ENCODE data around the gene TRIM7. TPM values are rescaled to one million over a fixed set of nuclear protein-coding genes. Genes with fewer than 3 reads are reported as not detected.

Gene TRIM7
- polyA plus RNA-seq, 1 experiment: 3.2 TPM

- Histone ChIP-seq H3K27me3 (ENCODE audit: control insufficient read depth, insufficient read depth, low read length) (no peaks in the 10 kb centered on the region), H3K4me3 (ENCODE audit: low read depth, low read length) (peak within 1 kb of the TSS; percentile 65), H3K36me3 (ENCODE audit: control insufficient read depth, insufficient read depth, low read length) (no peaks in the 10 kb centered on the region)
- ChIA-PET POLR2A (interaction anchor here (0.6 kb wide), 7 partner anchors 12 to 398 kb away, joined by 3 to 10 read pairs (median 5); partner anchors contain the start of gene RACK1), CTCF (interaction anchor here (1.0 to 2.1 kb wide), 3 partner anchors 12 to 39 kb away, joined by 4 to 11 read pairs (median 5); no protein-coding TSS in a partner anchor)
- TF ChIP-seq, protein P1, sequence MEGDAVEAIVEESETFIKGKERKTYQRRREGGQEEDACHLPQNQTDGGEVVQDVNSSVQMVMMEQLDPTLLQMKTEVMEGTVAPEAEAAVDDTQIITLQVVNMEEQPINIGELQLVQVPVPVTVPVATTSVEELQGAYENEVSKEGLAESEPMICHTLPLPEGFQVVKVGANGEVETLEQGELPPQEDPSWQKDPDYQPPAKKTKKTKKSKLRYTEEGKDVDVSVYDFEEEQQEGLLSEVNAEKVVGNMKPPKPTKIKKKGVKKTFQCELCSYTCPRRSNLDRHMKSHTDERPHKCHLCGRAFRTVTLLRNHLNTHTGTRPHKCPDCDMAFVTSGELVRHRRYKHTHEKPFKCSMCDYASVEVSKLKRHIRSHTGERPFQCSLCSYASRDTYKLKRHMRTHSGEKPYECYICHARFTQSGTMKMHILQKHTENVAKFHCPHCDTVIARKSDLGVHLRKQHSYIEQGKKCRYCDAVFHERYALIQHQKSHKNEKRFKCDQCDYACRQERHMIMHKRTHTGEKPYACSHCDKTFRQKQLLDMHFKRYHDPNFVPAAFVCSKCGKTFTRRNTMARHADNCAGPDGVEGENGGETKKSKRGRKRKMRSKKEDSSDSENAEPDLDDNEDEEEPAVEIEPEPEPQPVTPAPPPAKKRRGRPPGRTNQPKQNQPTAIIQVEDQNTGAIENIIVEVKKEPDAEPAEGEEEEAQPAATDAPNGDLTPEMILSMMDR (IDR thresholded peaks at IDR 0.05; ENCODE audit: insufficient read depth, low read depth, low read length): no peak
- DNase-seq (ENCODE audit: low read depth): peak; percentile 85
Measured at GRCh38 chr5:181223058-181223728, 18.2 kb upstream of the TRIM7 start, which contains the start of gene TRIM41. TSS of gene TRIM41 (plus strand) at chr5:181223281. CDS start at chr5:181224000, 719 bp downstream.

GRCh38 chr5:181222630-181223057, 17.6 kb upstream of the TRIM7 start:
- DNase-seq (ENCODE audit: low read depth): no peak
- Histone ChIP-seq H3K27me3 (ENCODE audit: control insufficient read depth, insufficient read depth, low read length) (no peaks in the 10 kb centered on the region), H3K36me3 (ENCODE audit: control insufficient read depth, insufficient read depth, low read length) (no peaks in the 10 kb centered on the region), H3K4me3 (ENCODE audit: low read depth, low read length) (peak overlapping the region; percentile 65)
- POLR2A ChIA-PET: no interaction called here
- TF ChIP-seq, protein P1 (IDR thresholded peaks at IDR 0.05; ENCODE audit: insufficient read depth, low read depth, low read length): no peak
- CTCF ChIA-PET: interaction anchor here (1.7 to 2.1 kb wide), 2 partner anchors 16 to 38 kb away, joined by 5 to 11 read pairs; no protein-coding TSS in a partner anchor

- Histone ChIP-seq H3K36me3 (ENCODE audit: control insufficient read depth, insufficient read depth, low read length) (no peaks in the 10 kb centered on the region), H3K4me3 (ENCODE audit: low read depth, low read length) (peak overlapping the region; percentile 65), H3K27me3 (ENCODE audit: control insufficient read depth, insufficient read depth, low read length) (no peaks in the 10 kb centered on the region)
- peak; percentile 75 for DNase-seq (ENCODE audit: low read depth)
- POLR2A ChIA-PET: interaction anchor here (1.1 kb wide), 1 partner anchor 22 kb away, joined by 3 read pairs; no protein-coding TSS in a partner anchor
- TF ChIP-seq, protein P1 (IDR thresholded peaks at IDR 0.05; ENCODE audit: insufficient read depth, low read depth, low read length): no peak
- CTCF ChIA-PET: interaction anchor here (1.7 to 2.1 kb wide), 2 partner anchors 15 to 37 kb away, joined by 5 to 11 read pairs; no protein-coding TSS in a partner anchor
Measured at GRCh38 chr5:181221792-181222629, 17.0 kb upstream of the TRIM7 start.

GRCh38 chr5:181221105-181221791, 16.3 kb upstream of the TRIM7 start:
- TF ChIP-seq, protein P1 (IDR thresholded peaks at IDR 0.05; ENCODE audit: insufficient read depth, low read depth, low read length): no peak
- CTCF ChIA-PET: no interaction called here
- no peak for DNase-seq (ENCODE audit: low read depth)
- Histone ChIP-seq H3K27me3 (ENCODE audit: control insufficient read depth, insufficient read depth, low read length) (no peaks in the 10 kb centered on the region), H3K4me3 (ENCODE audit: low read depth, low read length) (no peak overlapping the region), H3K36me3 (ENCODE audit: control insufficient read depth, insufficient read depth, low read length) (no peaks in the 10 kb centered on the region)
- POLR2A ChIA-PET: interaction anchor here (1.1 kb wide), 1 partner anchor 23 kb away, joined by 3 read pairs; no protein-coding TSS in a partner anchor

Data from BJ (cell line).